ENCODE measurements around the gene CNOT10.
A peak's percentile ranks its signal among the peaks of the same experiment; 100 is the strongest.
"Not testable (repeated sequence)": the region's sequence is repeated elsewhere in the genome, so short reads cannot be mapped to it uniquely, and the experiment has no call there.

The CNOT10 gene

DNA sequence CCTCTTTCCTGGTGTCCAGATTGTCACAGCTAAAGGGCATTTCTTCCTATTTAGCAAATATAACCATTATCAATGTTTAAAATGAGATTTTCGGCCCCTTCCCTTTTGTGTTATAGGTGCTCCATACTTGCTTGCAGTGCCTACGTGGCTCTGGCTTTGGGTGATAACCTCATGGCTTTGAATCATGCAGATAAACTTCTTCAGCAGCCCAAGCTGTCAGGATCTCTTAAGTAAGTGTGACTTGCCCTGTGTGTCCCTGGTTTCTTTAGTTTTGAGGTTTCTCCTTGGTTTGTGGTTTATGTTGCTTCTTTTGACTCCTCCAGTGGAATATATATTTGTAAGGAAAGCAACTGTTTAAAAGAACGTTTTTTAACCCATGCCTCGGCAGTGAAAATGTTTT, 74.4 kb downstream of the CNOT10 start:
- DNase-seq = no peak

DNA sequence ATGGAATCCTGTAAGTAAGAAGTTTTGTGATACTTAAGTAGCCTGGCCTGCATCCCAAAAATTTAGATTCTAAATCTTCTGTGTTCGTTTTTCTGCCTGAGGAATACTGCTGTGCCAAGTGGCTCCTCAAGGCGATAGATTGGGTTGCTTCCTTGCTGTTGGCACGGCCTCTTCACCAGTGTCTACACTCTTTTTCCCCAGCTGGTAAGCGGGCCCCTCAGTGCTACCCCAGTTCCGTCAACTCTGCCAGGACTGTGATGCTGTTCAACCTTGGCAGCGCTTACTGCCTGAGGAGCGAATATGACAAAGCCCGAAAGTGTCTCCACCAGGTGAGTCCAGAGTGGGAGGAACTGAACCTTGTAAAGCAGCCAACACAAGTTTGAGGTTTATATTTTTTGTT, 79.5 kb downstream of the CNOT10 start:
- no peak for DNase-seq

- DNase-seq = no peak
These were observed 93.4 kb downstream of the CNOT10 start for GRCh38 chr3:32778389-32778788.

GRCh38 chr3:32780071-32780734, 95.2 kb downstream of the CNOT10 start:
- peak; percentile 53 for DNase-seq

DNA sequence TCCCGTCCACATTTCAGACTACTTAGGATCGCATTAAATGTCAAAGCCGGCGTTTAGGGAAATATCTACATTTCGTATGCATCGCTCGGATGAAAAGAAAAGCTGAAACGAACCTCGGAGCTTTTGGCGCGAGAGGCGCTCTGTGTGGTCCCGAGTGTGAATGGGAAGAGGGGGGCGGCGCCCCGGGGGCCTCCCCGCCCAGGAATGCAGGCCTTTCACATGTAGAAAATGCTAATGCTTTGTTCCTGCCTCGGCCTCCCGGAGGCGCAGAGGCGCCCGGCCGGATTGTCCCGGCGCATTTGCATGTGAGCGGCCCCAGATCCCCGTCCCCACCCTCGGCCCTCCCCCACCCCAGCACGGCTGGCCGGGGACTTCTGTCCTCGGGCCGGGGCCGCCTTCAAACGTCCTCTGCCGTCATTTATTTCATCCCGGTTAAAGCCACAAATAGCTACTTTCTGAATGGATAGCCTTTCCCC, 95.8 kb downstream of the CNOT10 start:
- peak; percentile 94 for DNase-seq

DNA sequence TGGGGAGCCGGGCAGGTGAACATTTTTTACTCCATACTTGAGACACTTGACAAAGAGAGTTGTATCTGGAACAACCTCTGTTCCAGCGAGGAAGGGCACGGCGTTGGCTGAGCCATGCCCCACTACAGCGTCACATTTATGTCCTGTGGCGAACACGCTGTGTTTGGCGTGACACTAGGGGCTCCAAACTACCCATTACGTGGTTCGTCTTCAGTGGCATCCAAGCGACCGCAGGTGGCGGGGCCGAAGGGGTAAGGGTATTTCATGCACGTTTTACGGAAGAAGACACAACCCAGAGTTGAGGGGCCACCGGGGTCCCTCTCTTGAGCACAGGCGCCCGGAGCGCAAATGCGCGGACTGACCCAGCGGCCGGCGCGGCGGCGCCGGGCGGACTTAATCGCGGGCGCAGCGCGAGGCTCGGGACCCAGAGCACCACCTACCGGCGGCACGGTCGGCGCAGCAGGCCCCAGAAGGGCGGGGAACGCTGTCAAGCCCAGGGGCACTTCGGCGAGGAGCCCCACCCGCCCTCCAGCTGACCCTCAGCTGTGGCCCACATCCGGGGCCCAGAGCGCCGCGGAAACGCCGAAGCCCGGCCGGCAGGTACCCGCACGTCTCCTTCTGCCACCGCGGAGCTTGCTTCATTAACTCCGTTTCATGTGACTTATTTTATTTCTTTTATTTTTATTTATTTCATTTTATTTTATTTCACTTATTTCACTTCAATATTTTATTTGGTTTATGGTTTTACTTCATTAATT, 96.4 kb downstream of the CNOT10 start:
- peak; percentile 96 for DNase-seq

- DNase-seq = not testable (repeated sequence)
These were observed 96.9 kb downstream of the CNOT10 start for GRCh38 chr3:32781969-32782270.

GRCh38 chr3:32782407-32782806, 97.4 kb downstream of the CNOT10 start:
- DNase-seq = peak; percentile 10

DNA sequence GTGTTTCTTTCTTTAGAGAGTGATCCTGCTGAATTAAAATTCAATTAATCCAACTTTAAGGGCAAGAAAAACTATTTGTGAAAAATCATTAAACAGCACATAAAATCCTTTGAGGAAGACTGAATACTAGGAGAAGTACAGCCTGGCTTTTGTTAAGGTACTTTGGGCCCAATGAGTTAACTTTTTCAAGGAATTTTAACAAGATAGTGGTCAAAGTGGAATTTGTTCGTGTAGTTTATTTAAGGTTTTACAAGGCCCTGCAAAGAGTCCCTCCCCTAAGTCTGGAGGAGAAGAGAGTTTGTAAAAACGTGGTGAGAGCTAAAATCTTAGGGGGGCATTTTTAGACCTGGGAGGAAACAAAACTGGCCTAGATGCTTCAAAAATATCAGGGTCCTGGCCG, 106.8 kb downstream of the CNOT10 start:
- DNase-seq = no peak

DNA sequence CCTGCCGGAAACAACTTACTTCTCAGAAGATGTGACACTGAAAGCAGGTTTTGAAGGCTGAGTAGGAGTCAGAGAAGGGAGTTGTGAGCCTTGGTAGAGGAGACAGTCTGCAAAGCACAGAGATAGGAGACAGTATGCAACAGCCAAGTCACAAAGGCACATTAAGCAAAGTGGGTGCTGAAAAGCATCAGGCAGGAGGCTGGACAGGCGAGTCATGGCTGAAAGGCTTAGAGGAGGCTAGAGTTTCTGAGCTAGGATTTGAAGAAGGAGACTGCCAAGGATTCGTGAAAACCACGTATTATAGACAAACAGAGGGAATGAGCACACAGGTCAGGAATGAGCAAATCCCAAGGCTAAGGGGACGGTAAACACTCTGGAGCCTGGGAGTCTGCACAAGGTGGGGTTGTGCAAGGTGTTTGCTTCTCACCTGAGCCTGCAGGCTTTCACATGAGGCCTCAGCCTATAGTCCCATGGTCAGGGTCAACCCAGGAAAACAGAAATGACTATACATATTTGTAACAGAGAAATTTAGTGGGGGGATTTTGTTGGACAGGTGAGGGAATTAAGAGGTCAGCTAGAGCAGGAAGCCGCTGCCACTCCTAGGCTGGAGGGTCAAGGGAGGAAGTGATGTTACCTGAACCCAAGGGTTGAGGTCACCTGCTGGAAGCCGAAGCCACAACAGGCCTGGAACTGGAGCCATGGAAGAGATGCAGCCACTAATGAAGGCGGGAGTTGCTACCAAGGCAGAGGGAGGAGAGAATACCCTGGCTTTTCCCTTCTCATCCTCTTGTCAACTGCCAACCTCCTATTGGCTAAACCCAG, 109.7 kb downstream of the CNOT10 start:
- no peak for DNase-seq

DNA sequence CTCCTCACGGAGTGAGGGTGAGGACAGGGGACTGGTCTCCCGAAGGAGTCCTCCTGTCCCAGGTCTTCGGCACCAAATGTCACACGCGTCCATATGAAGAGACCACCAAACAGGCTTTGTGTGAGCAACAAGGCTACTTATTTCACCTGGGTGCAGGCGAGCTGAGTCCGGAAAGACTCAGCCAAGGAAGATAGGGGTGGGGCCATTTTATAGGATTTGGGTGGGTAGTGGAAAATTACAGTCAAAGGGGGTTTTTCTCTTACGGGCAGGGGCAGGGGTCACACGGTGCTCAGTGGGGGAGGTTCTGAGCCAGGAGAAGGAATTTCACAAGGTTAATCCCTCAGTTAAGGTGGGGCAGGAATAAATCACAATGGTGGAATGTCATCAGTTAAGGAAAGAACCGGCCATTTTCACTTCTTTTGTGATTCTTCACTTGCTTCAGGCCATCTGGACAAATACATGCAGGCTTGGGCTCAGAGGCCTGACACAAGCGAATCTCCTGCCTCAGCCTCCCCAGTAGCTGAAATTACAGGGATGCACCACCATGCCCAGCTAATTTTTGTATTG, 111.5 kb downstream of the CNOT10 start:
- not testable (repeated sequence) for DNase-seq

GRCh38 chr3:32797776-32798175, 112.8 kb downstream of the CNOT10 start:
- no peak for DNase-seq

DNA sequence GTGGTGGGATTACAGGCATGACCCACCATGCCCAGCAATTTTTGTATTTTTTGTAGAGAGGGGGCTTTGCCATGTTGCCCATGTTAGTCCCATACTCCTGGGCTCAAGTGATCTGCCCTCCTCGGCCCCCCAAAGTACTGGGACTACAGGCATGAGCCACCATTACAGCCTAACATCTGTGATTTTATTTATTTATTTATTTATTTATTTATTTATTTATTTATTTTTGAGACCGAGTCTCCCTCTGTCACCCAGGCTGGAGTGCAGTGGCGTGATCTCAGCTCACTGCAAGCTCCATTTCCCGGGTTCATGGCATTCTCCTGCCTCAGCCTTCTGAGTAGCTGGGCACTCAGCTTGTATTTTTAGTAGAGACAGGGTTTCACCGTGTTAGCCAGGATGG, 116.5 kb downstream of the CNOT10 start:
- DNase-seq = not testable (repeated sequence)

- peak; percentile 52 for DNase-seq
These were observed 128.2 kb downstream of the CNOT10 start for GRCh38 chr3:32813180-32813579.

- DNase-seq = no peak
These were observed 129.4 kb downstream of the CNOT10 start for GRCh38 chr3:32814361-32814760.

DNA sequence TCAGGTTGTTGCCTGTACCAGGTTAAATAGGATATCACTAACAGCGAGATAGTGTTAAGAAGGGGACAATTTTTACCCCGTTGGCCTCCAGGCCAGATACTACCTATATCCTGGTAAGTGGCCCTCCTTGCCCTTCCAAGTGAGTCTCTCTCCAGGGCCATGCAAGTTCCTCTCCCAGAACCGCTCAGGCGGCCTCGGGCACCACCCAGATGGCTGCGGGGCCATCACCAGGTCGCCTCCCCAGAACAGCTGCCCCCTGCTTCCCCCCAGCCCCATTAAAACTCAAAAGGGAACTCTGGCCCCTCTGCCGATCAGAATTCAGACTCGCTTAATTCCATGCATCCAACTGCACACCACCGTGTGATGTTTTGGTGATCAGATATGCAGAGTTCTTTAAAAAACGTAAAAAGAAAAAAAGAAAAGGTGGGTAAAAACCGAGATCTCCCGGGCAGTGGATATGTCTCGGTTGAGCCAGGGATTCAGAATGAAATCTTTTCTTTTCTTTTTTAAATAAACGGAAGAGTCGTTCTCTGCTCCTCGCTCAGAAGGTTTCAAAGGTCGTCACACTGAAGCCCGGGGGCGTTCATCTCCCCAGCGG, 131.0 kb downstream of the CNOT10 start:
- no peak for DNase-seq

- DNase-seq = peak; percentile 92
These were observed 131.7 kb downstream of the CNOT10 start for GRCh38 chr3:32816439-32817256.

DNA sequence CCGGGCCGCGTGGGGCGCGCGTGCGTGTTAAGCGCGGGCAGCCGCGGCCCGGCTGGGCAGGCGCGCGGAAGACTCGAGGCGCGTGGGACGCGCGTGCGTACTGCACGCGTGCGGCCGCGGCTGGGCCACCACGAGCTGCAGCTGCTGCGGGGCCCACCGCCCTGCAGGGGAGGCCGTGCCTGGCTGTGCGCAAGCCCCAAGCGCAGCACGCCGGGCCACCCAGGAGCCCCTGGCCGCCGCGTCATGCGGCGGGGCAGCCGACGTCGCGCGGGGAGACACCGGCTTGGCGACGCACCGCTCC, 132.2 kb downstream of the CNOT10 start:
- no peak for DNase-seq

GRCh38 chr3:32817558-32818228, 132.7 kb downstream of the CNOT10 start, which contains the start of gene TRIM71:
TSS of gene TRIM71 (plus strand) at chr3:32817997. CDS start at chr3:32818081, 84 bp downstream.
- peak; percentile 86 for DNase-seq

DNA sequence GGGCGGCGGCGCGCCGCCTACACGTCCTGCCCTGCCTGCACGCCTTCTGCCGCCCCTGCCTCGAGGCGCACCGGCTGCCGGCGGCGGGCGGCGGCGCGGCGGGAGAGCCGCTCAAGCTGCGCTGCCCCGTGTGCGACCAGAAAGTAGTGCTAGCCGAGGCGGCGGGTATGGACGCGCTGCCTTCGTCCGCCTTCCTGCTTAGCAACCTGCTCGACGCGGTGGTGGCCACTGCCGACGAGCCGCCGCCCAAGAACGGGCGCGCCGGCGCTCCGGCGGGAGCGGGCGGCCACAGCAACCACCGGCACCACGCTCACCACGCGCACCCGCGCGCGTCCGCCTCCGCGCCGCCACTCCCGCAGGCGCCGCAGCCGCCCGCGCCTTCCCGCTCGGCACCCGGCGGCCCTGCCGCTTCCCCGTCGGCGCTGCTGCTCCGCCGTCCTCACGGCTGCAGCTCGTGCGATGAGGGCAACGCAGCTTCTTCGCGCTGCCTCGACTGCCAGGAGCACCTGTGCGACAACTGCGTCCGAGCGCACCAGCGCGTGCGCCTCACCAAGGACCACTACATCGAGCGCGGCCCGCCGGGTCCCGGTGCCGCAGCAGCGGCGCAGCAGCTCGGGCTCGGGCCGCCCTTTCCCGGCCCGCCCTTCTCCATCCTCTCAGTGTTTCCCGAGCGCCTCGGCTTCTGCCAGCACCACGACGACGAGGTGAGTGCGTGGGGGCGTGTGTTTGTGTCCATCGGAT, 133.4 kb downstream of the CNOT10 start:
- peak; percentile 66 for DNase-seq
